Small intestine (tissue), 7 donors: ENCODE measurements around the gene RAPSN. TPM values are rescaled to one million over a fixed set of nuclear protein-coding genes. Genes with fewer than 3 reads are reported as not detected.
"Not testable (repeated sequence)": the region's sequence is repeated elsewhere in the genome, so short reads cannot be mapped to it uniquely, and the experiment has no call there.

Experiments
- DNase-seq, 2 donors: peaks; one replicate each; pipeline versions ENCODE4 v3.0.0 to v3.0.0-alpha.2; 2013
- FAIRE-seq: peaks from 2 replicates; lab custom pipeline; 2012; peaks lifted over from hg19 to GRCh38; lab: Jason Lieb, UNC
- H3K27ac ChIP-seq, 3 donors: one replicate each; pipeline ENCODE4 v1.5.1; 2013; ENCODE audit warnings: low read length in 2 of 3, mild to moderate bottlenecking in 2 of 3, control low read depth in 1 of 3, inconsistent platforms in 1 of 3, low read depth in 1 of 3, moderate library complexity in 1 of 3
- H3K27me3 ChIP-seq, 3 donors: one replicate each; pipeline ENCODE4 v1.6.1; 2013; ENCODE audit warnings: low read length in 3 of 3, inconsistent platforms in 1 of 3; ENCODE audit not compliant: control insufficient read depth in 3 of 3, insufficient read depth in 3 of 3
- H3K36me3 ChIP-seq, 3 donors: one replicate each; pipeline ENCODE4 v1.6.1; 2013; ENCODE audit warnings: low read length in 3 of 3, inconsistent platforms in 1 of 3, low read depth in 1 of 3, mild to moderate bottlenecking in 1 of 3, moderate library complexity in 1 of 3; ENCODE audit not compliant: control insufficient read depth in 3 of 3, insufficient read depth in 2 of 3
- H3K4me1 ChIP-seq, 3 donors: one replicate each; pipeline ENCODE4 v1.6.1; 2013; ENCODE audit warnings: low read length in 2 of 3, inconsistent platforms in 1 of 3, low read depth in 1 of 3, mild to moderate bottlenecking in 1 of 3, moderate library complexity in 1 of 3; ENCODE audit not compliant: control insufficient read depth in 3 of 3, insufficient read depth in 2 of 3
- H3K4me3 ChIP-seq, 3 donors: one replicate each; pipeline ENCODE4 v1.5.1; 2013; ENCODE audit warnings: low read length in 3 of 3, control low read depth in 1 of 3, inconsistent platforms in 1 of 3, low read depth in 1 of 3, mild to moderate bottlenecking in 1 of 3, moderate library complexity in 1 of 3
- H3K9me3 ChIP-seq, 2 donors: one replicate each; pipeline ENCODE4 v1.6.1; 2013; ENCODE audit warnings: low read depth in 1 of 2, low read length in 1 of 2; ENCODE audit not compliant: control insufficient read depth in 2 of 2, insufficient read depth in 1 of 2
- WGBS, 3 donors: extraction: QIAGEN DNeasy Blood & Tissue Kit; methylation state at CpG; one replicate each; pipeline ENCODE4 v1.1.7; 2013; 5-methylcytosine and 5-hydroxymethylcytosine counted together
- polyA plus RNA-seq, 4 donors: library from polyadenylated mRNA; stranded (reverse) in 3 of 4; unstranded in 1 of 4; fragments of 200-250 nt in 3 of 4; fragments of 120-200 nt in 1 of 4; gene quantifications; one replicate each; pipeline versions ENCODE4 v1.2.1 to v1.2.3, GENCODE V29; 2013
- donor health status: healthy with polysubstance abuse.
- donor health status: control.
- donor health status: control.
- donor health status: Bipolar disorder and iron deficiency.
- donor health status: healthy.

The RAPSN gene
- polyA plus RNA-seq, 4 donors: 0.36 to 0.89 (median 0.66) TPM

- H3K36me3 ChIP-seq: peaks cover 0 to 42% (median 4%) of the 10 kb centered on the region in 3 donors
These were observed 11.8 kb upstream of the RAPSN start for GRCh38 chr11:47460571-47461235.

DNA sequence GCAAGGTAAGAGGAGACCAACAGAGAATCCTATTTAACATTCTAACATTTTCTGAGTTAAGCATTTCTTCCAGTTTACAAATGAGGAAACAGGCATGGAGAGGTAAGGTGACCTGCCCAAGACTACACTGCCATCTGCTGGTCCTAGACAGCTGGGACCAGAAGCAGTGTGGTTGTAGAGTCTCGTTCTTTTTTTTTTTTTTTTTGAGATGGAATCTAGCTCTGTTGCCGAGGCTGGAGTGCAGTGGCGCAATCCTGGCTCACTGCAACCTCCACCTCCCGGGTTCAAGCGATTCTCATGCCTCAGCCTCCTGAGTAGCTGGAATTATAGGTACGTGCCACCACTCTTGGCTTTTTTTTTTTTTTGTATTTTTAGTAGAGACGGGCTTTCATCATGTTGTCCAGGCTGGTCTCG is 5.3 kb upstream of the RAPSN start:
- H3K27ac ChIP-seq, H3K27me3 ChIP-seq, H3K4me3 ChIP-seq, FAIRE-seq, H3K9me3 ChIP-seq, H3K36me3 ChIP-seq, H3K4me1 ChIP-seq: not testable (repeated sequence)
- 16 to 31% (median 20%) methylated on average over 6 to 8 of the region's 8 CpGs for WGBS, 3 donors
- peak; percentile 77 to 87 for DNase-seq

More at GRCh38 chr11:47460571-47461235, 11.8 kb upstream of the RAPSN start:
- Histone ChIP-seq H3K4me3 (no peak overlapping the region), H3K27me3 (no peaks in the 10 kb centered on the region), H3K27ac (no peak overlapping the region), H3K9me3 (no peaks in the 10 kb centered on the region), H3K4me1 (no peaks in the 10 kb centered on the region)
- FAIRE-seq: no peak
- no peak for DNase-seq
- WGBS, 3 donors: 91 to 100% (median 95%) methylated on average over 2 of the region's 2 CpGs

GRCh38 chr11:47453365-47453764 is 4.4 kb upstream of the RAPSN start:
- no peak for FAIRE-seq
- 92 to 94% (median 94%) methylated on average over 8 of the region's 8 CpGs for WGBS, 3 donors
- Histone ChIP-seq H3K27me3 (no peaks in the 10 kb centered on the region), H3K9me3 (no peaks in the 10 kb centered on the region), H3K4me3 (no peak overlapping the region), H3K36me3 (no peaks in the 10 kb centered on the region), H3K27ac (no peak overlapping the region), H3K4me1 (no peaks in the 10 kb centered on the region)
- DNase-seq: no peak

DNA sequence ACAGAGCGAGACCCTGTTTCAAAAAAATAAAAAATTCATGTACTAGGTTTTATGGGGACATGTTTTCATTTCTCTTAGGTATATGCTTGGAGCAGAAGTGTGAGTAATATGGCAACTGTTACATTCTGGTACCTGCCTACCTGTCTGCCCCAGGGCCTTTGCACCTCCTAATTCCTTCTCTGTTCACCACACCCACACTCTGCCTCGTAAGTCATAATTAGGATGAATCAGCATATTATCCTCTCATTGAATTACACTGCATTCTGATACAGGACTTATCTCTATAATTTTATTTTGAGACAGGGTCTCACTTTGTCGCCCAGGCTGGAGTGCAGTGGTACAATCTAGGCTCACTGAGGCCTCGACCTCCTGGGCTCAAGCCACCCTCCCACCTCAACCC is 3.1 kb upstream of the RAPSN start:
- Histone ChIP-seq H3K4me1 (no peaks in the 10 kb centered on the region), H3K36me3 (peaks cover 0 to 4% (median 0%) of the 10 kb centered on the region in 3 donors), H3K9me3 (no peaks in the 10 kb centered on the region), H3K4me3 (no peak overlapping the region), H3K27ac (no peak overlapping the region), H3K27me3 (no peaks in the 10 kb centered on the region)
- FAIRE-seq (no peak), DNase-seq (no peak)
- WGBS, 3 donors: 90 to 92% (median 90%) methylated on average over 4 of the region's 4 CpGs

DNA sequence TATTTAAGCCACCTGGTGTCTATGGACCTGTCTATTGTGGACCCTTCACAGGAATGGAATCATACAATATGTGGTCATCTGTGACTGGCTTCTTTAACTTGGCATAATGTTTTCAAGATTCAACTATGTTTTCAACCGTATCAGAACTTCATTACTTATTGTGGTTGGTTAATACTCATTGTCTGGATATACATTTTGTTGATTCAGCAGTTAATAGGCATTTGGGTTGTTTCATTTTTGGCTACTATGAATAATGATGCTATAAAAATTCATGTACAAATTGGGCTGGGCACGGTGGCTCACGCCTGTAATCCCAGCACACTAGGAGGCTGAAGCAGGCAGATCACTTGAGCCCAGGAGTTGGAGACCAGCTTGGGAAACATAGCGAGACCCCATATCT is 2.5 kb upstream of the RAPSN start:
- Histone ChIP-seq H3K27ac (no peak overlapping the region), H3K9me3 (no peaks in the 10 kb centered on the region), H3K4me1 (no peaks in the 10 kb centered on the region), H3K36me3 (peaks cover 0 to 4% (median 0%) of the 10 kb centered on the region in 3 donors), H3K4me3 (no peak overlapping the region), H3K27me3 (no peaks in the 10 kb centered on the region)
- 85 to 93% (median 86%) methylated on average over 4 of the region's 4 CpGs for WGBS, 3 donors
- FAIRE-seq (no peak), DNase-seq (no peak)

GRCh38 chr11:47449541-47449940 is 605 bp upstream of the RAPSN start:
- DNase-seq (no peak), FAIRE-seq (no peak)
- no peak overlapping the region for H3K27ac ChIP-seq
- H3K27me3 ChIP-seq: no peaks in the 10 kb centered on the region
- no peaks in the 10 kb centered on the region for H3K4me1 ChIP-seq
- peaks cover 0 to 4% (median 0%) of the 10 kb centered on the region in 3 donors for H3K36me3 ChIP-seq
- 73 to 82% (median 78%) methylated on average over 8 of the region's 8 CpGs for WGBS, 3 donors
- H3K4me3 ChIP-seq: no peak overlapping the region
- H3K9me3 ChIP-seq: no peaks in the 10 kb centered on the region

DNA sequence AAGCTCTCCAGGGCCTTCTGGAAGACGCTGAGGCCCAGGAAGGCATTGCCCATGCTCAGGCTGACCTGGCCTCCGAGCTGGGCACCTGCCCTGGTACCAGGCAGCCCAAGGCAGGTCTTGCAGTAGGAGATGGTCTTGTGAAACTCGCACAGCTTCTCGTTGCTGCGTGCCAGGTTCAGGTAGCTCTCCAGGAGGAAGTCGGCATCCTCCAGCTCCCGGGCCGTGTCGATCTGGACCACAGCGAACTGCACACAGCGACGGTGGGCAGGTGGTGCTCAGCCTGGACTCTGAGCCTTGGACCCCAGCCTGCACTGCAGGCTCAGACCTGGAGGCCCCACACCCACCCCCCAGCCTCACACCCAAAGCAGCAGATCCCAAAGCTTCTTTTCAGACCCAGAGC is 1.0 kb downstream of the RAPSN start:
- Histone ChIP-seq H3K4me1 (no peaks in the 10 kb centered on the region), H3K27me3 (no peaks in the 10 kb centered on the region), H3K36me3 (peaks cover 0 to 4% (median 0%) of the 10 kb centered on the region in 3 donors), H3K4me3 (no peak overlapping the region), H3K9me3 (no peaks in the 10 kb centered on the region), H3K27ac (no peak overlapping the region)
- no peak for FAIRE-seq
- WGBS, 3 donors: 89 to 92% (median 91%) methylated on average over 10 to 12 of the region's 12 CpGs
- DNase-seq: no peak

GRCh38 chr11:47446833-47447232 is 2.1 kb downstream of the RAPSN start:
- Histone ChIP-seq H3K4me3 (no peak overlapping the region), H3K36me3 (peaks cover 0 to 4% (median 0%) of the 10 kb centered on the region in 3 donors), H3K27me3 (no peaks in the 10 kb centered on the region), H3K9me3 (no peaks in the 10 kb centered on the region), H3K27ac (no peak overlapping the region), H3K4me1 (no peaks in the 10 kb centered on the region)
- FAIRE-seq (no peak), DNase-seq (no peak)
- WGBS, 3 donors: 75 to 88% (median 83%) methylated on average over 6 to 9 of the region's 9 CpGs

DNA sequence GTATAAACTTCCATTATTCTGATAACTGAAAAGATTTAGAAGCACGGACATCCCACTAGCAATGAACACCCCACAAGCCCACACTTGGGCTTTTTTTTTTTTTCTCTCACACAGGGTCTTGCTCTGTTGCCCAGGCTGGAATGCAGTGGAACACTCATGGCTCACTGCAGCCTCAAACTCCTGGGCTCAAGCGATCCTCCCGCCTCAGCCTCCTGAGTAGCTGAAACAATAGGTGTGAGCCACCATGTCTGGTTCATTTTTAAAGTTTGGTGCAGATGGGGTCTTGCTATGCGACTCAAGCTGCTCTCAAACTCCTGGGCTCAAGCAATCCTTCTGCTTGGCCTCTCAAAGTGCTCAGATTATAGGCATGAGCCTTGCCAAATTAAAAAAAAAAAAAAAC is 3.1 kb downstream of the RAPSN start:
- Histone ChIP-seq H3K4me1 (no peaks in the 10 kb centered on the region), H3K4me3 (no peak overlapping the region), H3K27me3 (no peaks in the 10 kb centered on the region), H3K9me3 (no peaks in the 10 kb centered on the region), H3K27ac (no peak overlapping the region), H3K36me3 (peaks cover 0 to 4% (median 0%) of the 10 kb centered on the region in 3 donors)
- DNase-seq (no peak), FAIRE-seq (no peak)
- WGBS, 3 donors: 94 to 99% (median 99%) methylated on average over 4 of the region's 4 CpGs
